Measurements from ENCODE around the gene SLC24A3. TPM values are rescaled to one million over a fixed set of nuclear protein-coding genes. Genes with fewer than 3 reads are reported as not detected.

SLC24A3 gene
- total and polyA plus RNA-seq, 2 experiments from 2014 or later, result not detected

- H2AFZ ChIP-seq, result no peak overlapping the region
- no peak overlapping the region for H3K4me2 ChIP-seq (ENCODE audit: unreplicated experiment)
- H3K27ac ChIP-seq, result no peak overlapping the region
- no peaks in the 10 kb centered on the region for H3K4me1 ChIP-seq (ENCODE audit: insufficient read depth)
- no peaks in the 10 kb centered on the region for H3K36me3 ChIP-seq (ENCODE audit: low read depth)
- TF ChIP-seq EZH2phosphoT487 (IDR thresholded peaks at IDR 0.05; ENCODE audit: insufficient read depth, low read depth) (no peak), EZH2 (IDR thresholded peaks at IDR 0.05; ENCODE audit: insufficient read depth, poor library complexity, severe bottlenecking) (no peak)
- no peak overlapping the region for H3K9ac ChIP-seq
- H3K9me3 ChIP-seq (ENCODE audit: low read depth), result no peaks in the 10 kb centered on the region
- H3K4me3 ChIP-seq, result no peak overlapping the region
- in situ Hi-C loops (cut with MboI), result no loop called here
- no peaks in the 10 kb centered on the region for H3K27me3 ChIP-seq (replicated peaks; ENCODE audit: insufficient read depth)
- no peaks in the 10 kb centered on the region for H3F3A ChIP-seq (ENCODE audit: insufficient read depth)
- no peaks in the 10 kb centered on the region for H3K79me2 ChIP-seq (ENCODE audit: insufficient read depth)
- DNase-seq, result no peak
- H4K20me1 ChIP-seq (ENCODE audit: insufficient read depth), result no peaks in the 10 kb centered on the region
- 68 to 71% methylated on average over 5 of the region's 5 CpGs for WGBS, 2 experiments (ENCODE audit: low coverage in 1 of 2, low lambda C conversion rate in 2 of 2, missing lambda C conversion rate in 2 of 2)
- no peaks in the 10 kb centered on the region for H3K9me2 ChIP-seq (ENCODE audit: insufficient read depth)
These were observed 316.0 kb downstream of the SLC24A3 start for GRCh38 chr20:19528286-19529030.

- TF ChIP-seq EZH2phosphoT487 (IDR thresholded peaks at IDR 0.05; ENCODE audit: insufficient read depth, low read depth) (no peak), EZH2 (IDR thresholded peaks at IDR 0.05; ENCODE audit: insufficient read depth, poor library complexity, severe bottlenecking) (no peak)
- no peaks in the 10 kb centered on the region for H3K27me3 ChIP-seq (replicated peaks; ENCODE audit: insufficient read depth)
These were observed 317.6 kb downstream of the SLC24A3 start for GRCh38 chr20:19530006-19530405.

GRCh38 chr20:19531446-19531845 is 319.0 kb downstream of the SLC24A3 start:
- Histone ChIP-seq H4K20me1 (ENCODE audit: insufficient read depth) (no peaks in the 10 kb centered on the region), H3K4me3 (no peak overlapping the region), H2AFZ (no peak overlapping the region), H3K36me3 (ENCODE audit: low read depth) (no peaks in the 10 kb centered on the region), H3K27ac (no peak overlapping the region), H3K9me3 (ENCODE audit: low read depth) (no peaks in the 10 kb centered on the region), H3K27me3 (replicated peaks; ENCODE audit: insufficient read depth) (no peaks in the 10 kb centered on the region), H3F3A (ENCODE audit: insufficient read depth) (no peaks in the 10 kb centered on the region), H3K4me1 (ENCODE audit: insufficient read depth) (no peaks in the 10 kb centered on the region), H3K9me2 (ENCODE audit: insufficient read depth) (no peaks in the 10 kb centered on the region), H3K4me2 (ENCODE audit: unreplicated experiment) (no peak overlapping the region), H3K9ac (no peak overlapping the region), H3K79me2 (ENCODE audit: insufficient read depth) (no peaks in the 10 kb centered on the region)
- 70 to 71% methylated on average over 5 of the region's 5 CpGs for WGBS, 2 experiments (ENCODE audit: low coverage in 1 of 2, low lambda C conversion rate in 2 of 2, missing lambda C conversion rate in 2 of 2)
- in situ Hi-C loops (cut with MboI), result no loop called here
- no peak for TF ChIP-seq EZH2phosphoT487 (IDR thresholded peaks at IDR 0.05; ENCODE audit: insufficient read depth, low read depth)
- no peak for TF ChIP-seq EZH2 (IDR thresholded peaks at IDR 0.05; ENCODE audit: insufficient read depth, poor library complexity, severe bottlenecking)
- DNase-seq, result no peak

More at GRCh38 chr20:19530006-19530405, 317.6 kb downstream of the SLC24A3 start:
- H3F3A ChIP-seq (ENCODE audit: insufficient read depth), result no peaks in the 10 kb centered on the region
- no peak overlapping the region for H3K4me3 ChIP-seq
- no peak overlapping the region for H3K9ac ChIP-seq
- no peak overlapping the region for H3K4me2 ChIP-seq (ENCODE audit: unreplicated experiment)
- H3K4me1 ChIP-seq (ENCODE audit: insufficient read depth), result no peaks in the 10 kb centered on the region
- H3K79me2 ChIP-seq (ENCODE audit: insufficient read depth), result no peaks in the 10 kb centered on the region
- no peaks in the 10 kb centered on the region for H3K36me3 ChIP-seq (ENCODE audit: low read depth)
- no peaks in the 10 kb centered on the region for H3K9me2 ChIP-seq (ENCODE audit: insufficient read depth)
- no peak overlapping the region for H2AFZ ChIP-seq
- H4K20me1 ChIP-seq (ENCODE audit: insufficient read depth), result no peaks in the 10 kb centered on the region
- WGBS, 2 experiments (ENCODE audit: low coverage in 1 of 2, low lambda C conversion rate in 2 of 2, missing lambda C conversion rate in 2 of 2), result 66 to 74% methylated on average over 5 of the region's 5 CpGs
- no peak overlapping the region for H3K27ac ChIP-seq
- H3K9me3 ChIP-seq (ENCODE audit: low read depth), result no peaks in the 10 kb centered on the region
- in situ Hi-C loops (cut with MboI), result no loop called here
- no peak for DNase-seq

- H3K36me3 ChIP-seq (ENCODE audit: low read depth), result no peaks in the 10 kb centered on the region
- H2AFZ ChIP-seq, result no peak overlapping the region
- no peaks in the 10 kb centered on the region for H3K27me3 ChIP-seq (replicated peaks; ENCODE audit: insufficient read depth)
- H3F3A ChIP-seq (ENCODE audit: insufficient read depth), result no peaks in the 10 kb centered on the region
- no peak for TF ChIP-seq EZH2 (IDR thresholded peaks at IDR 0.05; ENCODE audit: insufficient read depth, poor library complexity, severe bottlenecking)
- no peak for TF ChIP-seq EZH2phosphoT487 (IDR thresholded peaks at IDR 0.05; ENCODE audit: insufficient read depth, low read depth)
- H3K27ac ChIP-seq, result no peak overlapping the region
- no peaks in the 10 kb centered on the region for H4K20me1 ChIP-seq (ENCODE audit: insufficient read depth)
- in situ Hi-C loops (cut with MboI), result no loop called here
- H3K4me3 ChIP-seq, result no peak overlapping the region
- no peaks in the 10 kb centered on the region for H3K79me2 ChIP-seq (ENCODE audit: insufficient read depth)
- H3K4me2 ChIP-seq (ENCODE audit: unreplicated experiment), result no peak overlapping the region
- DNase-seq, result no peak
- H3K9me2 ChIP-seq (ENCODE audit: insufficient read depth), result no peaks in the 10 kb centered on the region
- H3K9ac ChIP-seq, result no peak overlapping the region
- H3K9me3 ChIP-seq (ENCODE audit: low read depth), result no peaks in the 10 kb centered on the region
- 57 to 63% methylated on average over 3 of the region's 3 CpGs for WGBS, 2 experiments (ENCODE audit: low coverage in 1 of 2, low lambda C conversion rate in 2 of 2, missing lambda C conversion rate in 2 of 2)
- no peaks in the 10 kb centered on the region for H3K4me1 ChIP-seq (ENCODE audit: insufficient read depth)
These were observed 326.1 kb downstream of the SLC24A3 start for GRCh38 chr20:19538556-19538955.
